Neural crest cell (in vitro differentiated cells): ENCODE results near the gene EIF4G3. TPM values are rescaled to one million over a fixed set of nuclear protein-coding genes. Genes with fewer than 3 reads are reported as not detected.

ENCODE experiments used
- DNase-seq: peaks from one replicate; pipeline ENCODE4 v3.0.0; 2021; ENCODE audit warnings: low read depth, mixed read lengths, low spot score
- H3K27ac Mint-ChIP-seq: one replicate; pipeline ENCODE4 v1.8.0; 2021; ENCODE audit warnings: mild to moderate bottlenecking, mixed read lengths; ENCODE audit not compliant: unreplicated experiment
- H3K27me3 Mint-ChIP-seq: 2 replicates; pipeline ENCODE4 v1.8.0; 2021; ENCODE audit warnings: low read depth, mild to moderate bottlenecking, mixed read lengths
- H3K36me3 Mint-ChIP-seq: 2 replicates; pipeline ENCODE4 v1.8.0; 2021; ENCODE audit warnings: low read depth, mild to moderate bottlenecking, mixed read lengths
- H3K4me1 Mint-ChIP-seq: 2 replicates; pipeline ENCODE4 v1.8.0; 2021; ENCODE audit warnings: mixed read lengths
- H3K4me3 Mint-ChIP-seq: one replicate; pipeline ENCODE4 v1.8.0; 2021; ENCODE audit warnings: mild to moderate bottlenecking, mixed read lengths
- H3K9me3 Mint-ChIP-seq: 2 replicates; pipeline ENCODE4 v1.8.0; 2021; ENCODE audit warnings: mixed read lengths
- total RNA-seq: library from RNA; stranded (reverse); gene quantifications from 2 replicates; pipeline ENCODE4 v1.2.1, GENCODE V29; 2021
- TF ChIP-seq, protein P1 (sequence below): fragments of 200-600 bp; sonication (generic); conservative IDR thresholded peaks from 2 replicates; pipeline ENCODE4 v1.5.0; 2021; ENCODE audit warnings: antibody characterized with exemption, mild to moderate bottlenecking

EIF4G3 gene
- total RNA-seq, 1 donor from 2014 or later: 97.5 TPM

- Mint-ChIP-seq H3K27ac (peak overlapping the region; percentile 97), H3K4me1 (peaks cover 46% of the 10 kb centered on the region), H3K27me3 (no peaks in the 10 kb centered on the region), H3K36me3 (peaks cover 7% of the 10 kb centered on the region), H3K4me3 (peak overlapping the region; percentile 73), H3K9me3 (no peaks in the 10 kb centered on the region)
- DNase-seq: peak; percentile 6
- TF ChIP-seq, protein P1, sequence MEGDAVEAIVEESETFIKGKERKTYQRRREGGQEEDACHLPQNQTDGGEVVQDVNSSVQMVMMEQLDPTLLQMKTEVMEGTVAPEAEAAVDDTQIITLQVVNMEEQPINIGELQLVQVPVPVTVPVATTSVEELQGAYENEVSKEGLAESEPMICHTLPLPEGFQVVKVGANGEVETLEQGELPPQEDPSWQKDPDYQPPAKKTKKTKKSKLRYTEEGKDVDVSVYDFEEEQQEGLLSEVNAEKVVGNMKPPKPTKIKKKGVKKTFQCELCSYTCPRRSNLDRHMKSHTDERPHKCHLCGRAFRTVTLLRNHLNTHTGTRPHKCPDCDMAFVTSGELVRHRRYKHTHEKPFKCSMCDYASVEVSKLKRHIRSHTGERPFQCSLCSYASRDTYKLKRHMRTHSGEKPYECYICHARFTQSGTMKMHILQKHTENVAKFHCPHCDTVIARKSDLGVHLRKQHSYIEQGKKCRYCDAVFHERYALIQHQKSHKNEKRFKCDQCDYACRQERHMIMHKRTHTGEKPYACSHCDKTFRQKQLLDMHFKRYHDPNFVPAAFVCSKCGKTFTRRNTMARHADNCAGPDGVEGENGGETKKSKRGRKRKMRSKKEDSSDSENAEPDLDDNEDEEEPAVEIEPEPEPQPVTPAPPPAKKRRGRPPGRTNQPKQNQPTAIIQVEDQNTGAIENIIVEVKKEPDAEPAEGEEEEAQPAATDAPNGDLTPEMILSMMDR: no peak
Measured at GRCh38 chr1:21117597-21118001, 59.1 kb downstream of the EIF4G3 start.

DNA sequence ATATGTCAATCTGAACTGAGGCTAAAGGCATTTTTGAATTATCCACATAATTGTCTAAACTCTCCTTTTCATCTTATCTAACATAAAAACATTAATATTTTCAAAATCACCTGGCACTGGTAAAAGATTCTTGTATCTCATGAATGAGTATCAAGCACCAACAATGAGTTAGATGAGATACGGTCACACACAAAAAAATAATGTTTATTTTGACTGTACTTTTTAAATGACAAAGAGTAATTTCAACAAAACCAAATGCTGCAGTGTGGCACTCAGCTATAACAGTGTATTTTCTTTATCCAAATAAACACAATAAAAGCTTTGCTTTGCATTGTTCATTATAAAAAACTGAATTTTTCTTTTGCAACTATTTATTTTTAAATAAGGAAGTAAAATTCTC is 59.5 kb downstream of the EIF4G3 start:
- H3K36me3 Mint-ChIP-seq: peaks cover 7% of the 10 kb centered on the region

GRCh38 chr1:21115098-21115760 is 61.5 kb downstream of the EIF4G3 start:
- no peak for DNase-seq
- no peaks in the 10 kb centered on the region for H3K9me3 Mint-ChIP-seq
- H3K27me3 Mint-ChIP-seq: no peaks in the 10 kb centered on the region
- peaks cover 2% of the 10 kb centered on the region for H3K36me3 Mint-ChIP-seq
- H3K4me1 Mint-ChIP-seq: peaks cover 45% of the 10 kb centered on the region
- TF ChIP-seq, protein P1: no peak
- peak overlapping the region; percentile 64 for H3K4me3 Mint-ChIP-seq
- H3K27ac Mint-ChIP-seq: no peak overlapping the region

More for the DNA sequence above, 59.5 kb downstream of the EIF4G3 start:
- H3K27me3 Mint-ChIP-seq: no peaks in the 10 kb centered on the region
- peak overlapping the region; percentile 96 for H3K27ac Mint-ChIP-seq
- H3K4me1 Mint-ChIP-seq: peaks cover 46% of the 10 kb centered on the region
- TF ChIP-seq, protein P1: no peak
- H3K9me3 Mint-ChIP-seq: no peaks in the 10 kb centered on the region
- peak overlapping the region; percentile 73 for H3K4me3 Mint-ChIP-seq
- no peak for DNase-seq

DNA sequence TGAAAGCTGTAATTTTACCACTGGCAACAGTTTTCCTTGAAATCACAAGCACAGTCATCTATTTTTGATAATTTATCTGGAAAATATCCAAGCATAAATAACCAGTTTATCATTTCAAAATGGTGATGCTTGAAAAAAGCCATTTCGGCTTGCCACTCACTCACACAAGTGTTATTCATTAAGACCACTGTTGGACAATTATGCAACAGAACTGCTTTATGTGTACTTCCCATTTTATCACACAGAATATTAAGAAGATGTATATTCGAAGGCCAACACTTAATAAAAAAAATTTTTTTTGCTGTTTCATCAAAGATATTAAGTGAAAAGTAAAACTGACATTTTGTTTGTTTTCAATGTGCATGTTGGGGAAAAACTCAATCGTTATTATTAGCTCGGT is 62.3 kb downstream of the EIF4G3 start:
- TF ChIP-seq, protein P1: no peak
- H3K4me1 Mint-ChIP-seq: peaks cover 40% of the 10 kb centered on the region
- peaks cover 2% of the 10 kb centered on the region for H3K36me3 Mint-ChIP-seq
- H3K9me3 Mint-ChIP-seq: no peaks in the 10 kb centered on the region
- no peak overlapping the region for H3K27ac Mint-ChIP-seq
- no peak overlapping the region for H3K4me3 Mint-ChIP-seq
- no peak for DNase-seq
- H3K27me3 Mint-ChIP-seq: no peaks in the 10 kb centered on the region

- H3K9me3 Mint-ChIP-seq: no peaks in the 10 kb centered on the region
- DNase-seq: no peak
- H3K27me3 Mint-ChIP-seq: no peaks in the 10 kb centered on the region
- H3K27ac Mint-ChIP-seq: no peak overlapping the region
- no peak overlapping the region for H3K4me3 Mint-ChIP-seq
- TF ChIP-seq, protein P1: no peak
- peaks cover 7% of the 10 kb centered on the region for H3K4me1 Mint-ChIP-seq
- peaks cover 2% of the 10 kb centered on the region for H3K36me3 Mint-ChIP-seq
Measured at GRCh38 chr1:21110163-21110562, 66.5 kb downstream of the EIF4G3 start.
